DMS53 (cell line): ENCODE measurements around the gene KCNJ15.
"Not testable (repeated sequence)": the region's sequence is repeated elsewhere in the genome, so short reads cannot be mapped to it uniquely, and the experiment has no call there.

ENCODE experiments used
- DNase-seq: peaks from one replicate; lab custom pipeline; 2025; lab: John Stamatoyannopoulos, UW

Gene KCNJ15

DNA sequence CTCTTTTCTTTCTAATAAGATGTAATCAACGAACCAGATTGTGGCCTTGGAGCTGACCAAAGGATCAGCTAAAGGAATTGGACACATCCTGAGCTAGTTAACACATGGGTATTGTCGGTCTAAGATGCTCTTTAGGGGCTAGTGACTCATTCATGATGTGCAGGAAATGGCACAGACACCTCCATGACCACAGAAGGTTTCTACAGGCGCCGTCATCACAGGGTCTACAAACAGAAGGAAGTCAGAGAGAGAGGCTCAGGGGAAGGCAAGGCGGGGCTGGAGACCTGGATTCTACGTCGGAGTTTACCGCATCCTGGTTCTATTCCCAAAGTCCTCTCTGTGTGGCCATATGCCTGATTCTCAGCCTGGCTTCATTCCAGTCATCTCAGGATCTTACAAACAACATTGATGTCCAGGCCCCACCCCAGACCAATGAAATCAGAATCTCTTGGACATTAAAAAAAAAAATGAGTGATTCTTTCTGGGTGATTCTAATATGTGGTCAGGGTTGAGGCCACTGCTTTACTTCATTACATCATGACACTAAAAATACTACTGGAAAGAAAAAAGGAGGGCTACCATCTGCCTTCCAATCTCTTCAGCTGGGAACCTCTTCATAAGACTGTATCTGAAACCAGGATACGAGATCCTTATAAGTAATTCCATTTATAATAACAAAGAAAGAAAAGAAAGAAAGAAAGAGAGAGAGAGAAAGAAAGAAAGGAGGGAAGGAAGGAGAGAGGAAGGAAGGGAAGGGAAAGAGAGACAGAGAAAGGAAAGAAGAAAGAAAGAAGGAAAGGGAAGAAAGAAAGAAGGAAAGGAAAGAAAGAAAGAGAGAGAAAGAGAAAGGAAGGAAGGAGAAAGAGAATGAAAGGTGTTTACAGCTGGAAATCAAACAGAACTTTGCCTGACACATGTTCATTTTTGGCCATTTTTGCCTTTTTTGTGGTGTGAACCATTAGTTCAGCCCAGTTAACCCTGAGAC lies 11.6 kb upstream of the KCNJ15 start:
- no peak for DNase-seq

DNA sequence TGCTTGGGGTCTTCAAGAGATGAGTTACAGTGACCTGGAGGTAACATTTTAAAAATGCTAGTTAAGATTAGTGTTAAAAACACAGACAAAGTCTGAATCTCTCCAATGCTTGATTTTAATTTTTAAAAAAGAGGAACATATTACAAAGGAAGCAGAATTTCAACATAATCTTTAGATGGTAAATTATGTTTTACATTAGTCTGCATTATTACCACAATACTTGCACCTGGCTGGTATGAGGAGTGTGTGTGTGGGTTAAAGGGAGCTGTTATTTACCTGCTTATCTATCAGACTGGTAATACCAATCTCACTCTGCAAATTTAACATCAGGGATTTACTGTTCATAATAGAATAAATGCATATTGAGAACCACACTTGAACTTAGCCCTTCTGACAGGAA lies 10.3 kb upstream of the KCNJ15 start:
- DNase-seq = no peak

DNA sequence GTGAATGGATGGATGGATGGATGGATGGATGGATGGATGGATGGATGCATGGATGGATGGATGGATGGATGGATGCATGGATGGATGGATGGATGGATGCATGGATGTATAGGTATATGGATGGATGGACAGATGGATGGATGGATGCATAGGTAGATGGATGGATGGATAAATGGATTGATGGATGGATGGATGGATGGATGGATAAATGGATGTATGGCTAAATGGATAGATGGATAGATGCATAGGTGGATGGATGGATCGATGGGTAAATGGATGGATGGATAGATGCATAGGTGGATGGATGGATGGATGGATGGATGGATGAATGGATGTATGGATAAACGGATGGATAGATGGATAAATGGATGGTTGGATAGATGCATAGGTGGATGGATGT lies 9.7 kb upstream of the KCNJ15 start:
- not testable (repeated sequence) for DNase-seq

- DNase-seq = no peak
Observed at GRCh38 chr21:38247738-38248510, 8.9 kb upstream of the KCNJ15 start.

GRCh38 chr21:38249256-38249655 lies 7.5 kb upstream of the KCNJ15 start:
- no peak for DNase-seq

- no peak for DNase-seq
Observed at GRCh38 chr21:38249696-38250278, 7.0 kb upstream of the KCNJ15 start.

GRCh38 chr21:38250991-38251418 lies 5.8 kb upstream of the KCNJ15 start:
- no peak for DNase-seq

GRCh38 chr21:38254970-38255369 lies 1.8 kb upstream of the KCNJ15 start:
- no peak for DNase-seq

GRCh38 chr21:38255571-38256117 lies 1.1 kb upstream of the KCNJ15 start:
- no peak for DNase-seq

GRCh38 chr21:38257667-38258066 lies 876 bp downstream of the KCNJ15 start:
- DNase-seq = no peak

- DNase-seq = no peak
Observed at GRCh38 chr21:38258521-38259485, 2.0 kb downstream of the KCNJ15 start.

DNA sequence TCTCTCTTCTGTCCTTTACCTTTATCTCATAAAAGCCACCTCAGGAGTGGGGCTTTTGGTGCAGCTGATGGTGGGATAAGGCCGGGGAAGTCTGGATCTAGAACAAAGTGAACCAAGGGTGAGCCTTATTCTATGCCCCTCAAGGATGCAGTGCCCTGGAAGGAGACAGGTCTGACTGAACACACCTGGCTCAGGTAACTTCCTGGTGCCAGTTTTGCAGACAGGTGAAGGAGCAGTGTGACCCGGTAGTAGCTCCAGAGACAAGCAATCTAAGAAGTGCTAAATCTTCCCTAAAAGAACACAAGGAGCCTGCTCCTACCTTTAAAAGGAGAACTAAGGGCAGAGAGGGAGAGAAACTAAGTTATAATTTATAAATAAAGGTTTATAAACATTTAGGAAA lies 2.9 kb downstream of the KCNJ15 start:
- DNase-seq = no peak

DNA sequence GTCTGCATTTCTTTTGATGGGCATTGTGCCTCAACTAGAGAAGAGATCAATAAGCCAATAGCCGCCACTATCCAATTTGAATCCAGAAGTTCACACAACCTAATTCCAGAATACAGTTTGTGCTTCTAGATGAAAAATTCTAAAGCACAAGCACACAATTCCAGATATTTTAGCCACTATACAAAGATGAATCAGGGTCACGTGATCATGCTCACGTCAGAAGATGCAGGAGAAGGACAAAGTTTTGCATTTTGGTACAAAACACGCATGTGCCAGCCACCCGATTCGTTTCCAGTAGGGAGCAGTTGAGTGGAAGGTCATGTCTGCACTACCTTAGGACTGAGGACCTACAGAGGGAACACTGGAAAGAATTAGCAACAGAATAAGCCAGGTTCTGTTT lies 3.6 kb downstream of the KCNJ15 start:
- no peak for DNase-seq

GRCh38 chr21:38261851-38262250 lies 5.1 kb downstream of the KCNJ15 start:
- no peak for DNase-seq

- DNase-seq = no peak
Observed at GRCh38 chr21:38263493-38263892, 6.7 kb downstream of the KCNJ15 start.

GRCh38 chr21:38264571-38264970 lies 7.8 kb downstream of the KCNJ15 start:
- DNase-seq = no peak

DNA sequence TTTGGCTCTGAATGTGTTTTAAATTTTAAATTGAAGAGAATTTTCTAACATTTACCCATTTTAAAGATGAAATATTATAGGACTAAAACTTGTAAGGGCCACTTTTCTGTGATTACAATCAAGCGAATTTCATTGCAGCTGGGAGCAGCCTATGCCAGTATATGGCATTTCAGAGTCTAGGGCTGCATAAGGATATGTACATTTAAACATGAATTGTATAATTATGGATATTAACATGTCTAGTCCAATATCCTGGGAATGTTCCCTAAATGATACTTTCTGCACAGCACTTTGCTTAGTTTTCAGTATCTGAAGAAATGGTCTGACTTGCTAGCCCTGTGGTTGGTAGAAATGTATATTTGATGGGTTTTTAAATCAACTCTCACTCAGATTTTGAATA lies 8.4 kb downstream of the KCNJ15 start:
- no peak for DNase-seq

DNA sequence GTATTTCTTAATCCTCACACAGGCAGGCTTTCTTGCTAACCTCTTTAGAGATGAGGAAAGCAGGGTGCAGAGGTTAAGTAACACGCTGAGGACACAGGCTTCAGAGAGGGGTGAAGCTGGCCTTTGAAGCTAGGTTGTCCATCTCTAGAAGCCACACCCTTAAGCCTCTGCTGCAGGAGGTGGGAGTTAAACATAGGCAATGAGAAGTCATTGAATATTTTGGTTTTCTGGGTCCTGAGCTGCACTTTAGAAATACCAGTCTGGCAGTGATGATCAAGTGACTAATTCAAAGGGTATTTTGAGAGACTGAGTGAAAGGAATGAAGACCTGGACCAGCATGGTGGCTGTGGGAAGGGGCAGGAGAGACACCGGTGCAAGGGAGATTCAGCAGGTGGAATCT lies 9.9 kb downstream of the KCNJ15 start:
- DNase-seq = no peak

DNA sequence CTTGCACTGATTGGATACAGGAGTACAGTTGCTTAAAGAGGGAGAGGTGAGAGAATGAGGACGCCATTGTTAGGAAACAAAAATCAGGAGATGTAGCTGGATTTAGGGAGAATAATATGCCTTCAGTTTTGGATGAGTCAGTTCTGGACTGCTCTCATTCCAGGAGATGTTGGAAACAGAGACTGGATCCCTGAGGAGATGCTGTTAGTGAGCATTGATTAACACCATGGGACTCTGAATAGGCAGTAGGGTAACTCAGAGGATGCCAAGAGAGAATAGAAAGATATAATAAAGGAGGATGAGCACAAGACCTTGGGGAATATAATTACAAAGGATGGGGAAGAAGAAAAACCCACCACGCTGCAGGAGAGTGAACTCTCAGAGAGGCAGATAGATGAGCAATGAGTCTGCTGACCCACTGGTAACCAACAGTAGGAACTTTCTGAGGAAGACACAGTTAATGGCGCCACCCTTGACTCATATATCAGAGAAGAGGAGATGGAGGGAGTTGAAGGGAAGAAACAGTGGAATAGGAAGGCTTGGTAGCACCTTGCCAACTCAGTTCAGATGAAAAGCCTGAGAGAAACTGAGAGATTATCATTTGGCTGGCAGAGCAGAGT lies 10.5 kb downstream of the KCNJ15 start:
- no peak for DNase-seq

DNA sequence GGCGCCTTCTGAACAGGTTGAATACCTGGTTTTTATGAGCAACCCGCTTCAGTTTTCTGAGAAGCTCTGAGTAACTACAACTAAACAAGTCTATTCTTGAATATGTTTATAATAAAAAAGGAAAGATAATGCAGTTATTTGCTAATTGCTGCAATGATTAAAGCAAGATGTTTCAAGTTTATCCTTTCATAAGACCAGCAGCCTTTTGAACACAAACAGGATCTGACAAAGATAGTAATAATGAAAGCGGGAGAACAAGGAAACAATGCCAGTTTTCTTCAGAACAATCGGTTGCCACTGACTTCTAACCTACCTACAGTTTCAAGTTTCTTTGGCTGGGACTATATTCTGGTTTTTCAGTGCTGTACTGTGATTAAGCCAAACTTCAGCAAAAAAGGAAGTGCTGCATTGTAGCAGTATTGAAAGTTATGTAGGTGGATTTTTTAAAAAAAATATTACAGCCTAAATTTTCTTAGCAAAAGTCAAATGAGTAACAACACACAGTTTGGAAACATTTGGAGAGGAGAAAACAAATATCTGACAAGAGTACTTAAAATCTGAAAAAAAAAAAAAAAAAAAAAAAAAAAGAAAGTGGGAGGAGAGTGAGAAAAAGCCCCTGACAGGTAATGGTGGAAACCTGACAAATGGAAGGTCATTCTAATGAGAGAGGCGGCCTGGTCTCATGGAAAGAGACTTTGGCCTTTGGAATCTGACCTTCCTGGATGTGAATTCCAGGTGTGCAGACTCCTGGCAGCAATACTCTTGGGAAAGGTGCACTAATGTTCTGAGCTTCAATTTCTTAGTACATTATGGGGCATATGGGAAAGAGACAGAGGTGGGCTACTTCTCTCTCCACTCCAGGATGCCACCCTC lies 11.4 kb downstream of the KCNJ15 start:
- DNase-seq = no peak
